Liver (tissue), 9 donors: Measurements from ENCODE around the gene DLL4. TPM values are rescaled to one million over a fixed set of nuclear protein-coding genes. Genes with fewer than 3 reads are reported as not detected.

Source experiments
- DNase-seq: peaks from one replicate; pipeline ENCODE4 v3.0.0-alpha.2; 2017; ENCODE audit warnings: low spot score
- H3K27ac ChIP-seq, 2 donors: one replicate each; pipeline ENCODE4 v1.7.0; 2013; ENCODE audit warnings: inconsistent platforms in 2 of 2, low read length in 2 of 2, control low read depth in 1 of 2, low read depth in 1 of 2, mild to moderate bottlenecking in 1 of 2
- H3K27me3 ChIP-seq, 4 donors: one replicate each; pipeline versions ENCODE4 v1.6.1 to v1.7.0; 2013; ENCODE audit warnings: low read length in 3 of 4, inconsistent platforms in 1 of 4, mild to moderate bottlenecking in 1 of 4, moderate library complexity in 1 of 4; ENCODE audit not compliant: control insufficient read depth in 4 of 4, insufficient read depth in 4 of 4
- H3K36me3 ChIP-seq, 4 donors: one replicate each; pipeline versions ENCODE4 v1.6.1 to v1.7.0; 2013; ENCODE audit warnings: low read length in 3 of 4, mild to moderate bottlenecking in 3 of 4, low read depth in 1 of 4, moderate library complexity in 1 of 4; ENCODE audit not compliant: control insufficient read depth in 4 of 4, insufficient read depth in 3 of 4
- H3K4me1 ChIP-seq, 4 donors: one replicate each; pipeline versions ENCODE4 v1.6.1 to v1.7.0; 2013; ENCODE audit warnings: low read length in 3 of 4, mild to moderate bottlenecking in 3 of 4, moderate library complexity in 1 of 4; ENCODE audit not compliant: control insufficient read depth in 4 of 4, insufficient read depth in 4 of 4
- H3K4me3 ChIP-seq, 3 donors: one replicate each; pipeline versions ENCODE4 v1.6.1 to v1.7.0; 2013; ENCODE audit warnings: low read length in 3 of 3, control low read depth in 1 of 3, low read depth in 1 of 3, mild to moderate bottlenecking in 1 of 3
- H3K9ac ChIP-seq, 2 donors: one replicate each; pipeline ENCODE4 v1.7.0; 2013; ENCODE audit warnings: low read length in 2 of 2, mild to moderate bottlenecking in 2 of 2, moderate library complexity in 2 of 2, control low read depth in 1 of 2, low read depth in 1 of 2
- H3K9me3 ChIP-seq, 4 donors: one replicate each; pipeline versions ENCODE4 v1.6.1 to v1.7.0; 2013; ENCODE audit warnings: low read length in 3 of 4; ENCODE audit not compliant: control insufficient read depth in 4 of 4
- EGR1 ChIP-seq, 2 donors: IDR thresholded peaks; 2 replicates each; pipeline ENCODE4 v1.6.1; 2016 to 2018; ENCODE audit warnings: antibody characterized with exemption in 2 of 2, low read depth in 2 of 2
- FOXA2 ChIP-seq: IDR thresholded peaks from 2 replicates; pipeline ENCODE4 v1.6.1; 2016; ENCODE audit warnings: antibody characterized with exemption
- GABPA ChIP-seq, 2 donors: IDR thresholded peaks in 1 of 2; conservative IDR thresholded peaks in 1 of 2; 2 replicates each; pipeline ENCODE4 v1.6.1; 2016; ENCODE audit warnings: antibody characterized with exemption in 2 of 2, mild to moderate bottlenecking in 1 of 2, moderate library complexity in 1 of 2
- HNF4A ChIP-seq, 2 donors: conservative IDR thresholded peaks; 2 replicates each; pipeline ENCODE4 v1.6.1; 2016; ENCODE audit warnings: antibody characterized with exemption in 2 of 2, mild to moderate bottlenecking in 2 of 2
- HNF4G ChIP-seq: IDR thresholded peaks from 2 replicates; pipeline ENCODE4 v1.6.1; 2016; ENCODE audit warnings: antibody characterized with exemption
- JUND ChIP-seq, 2 donors: IDR thresholded peaks; 2 replicates each; pipeline ENCODE4 v1.6.1; 2016; ENCODE audit warnings: antibody characterized with exemption in 2 of 2
- NR2F2 ChIP-seq: IDR thresholded peaks from 2 replicates; pipeline ENCODE4 v1.6.1; 2016; ENCODE audit warnings: antibody characterized with exemption
- SP1 ChIP-seq: IDR thresholded peaks from 2 replicates; pipeline ENCODE4 v1.6.1; 2018; ENCODE audit warnings: antibody characterized with exemption, mild to moderate bottlenecking
- TAF1 ChIP-seq: conservative IDR thresholded peaks from 2 replicates; pipeline ENCODE4 v1.6.1; 2016; ENCODE audit warnings: antibody characterized with exemption, mild to moderate bottlenecking
- YY1 ChIP-seq: IDR thresholded peaks from 2 replicates; pipeline ENCODE4 v1.6.1; 2016; ENCODE audit warnings: antibody characterized with exemption, mild to moderate bottlenecking
- whole genome bisulfite sequencing: extraction: QIAGEN DNeasy Blood & Tissue Kit; methylation state at CpG from one replicate; pipeline ENCODE4 v1.1.7; 2013; 5-methylcytosine and 5-hydroxymethylcytosine counted together
- polyA plus RNA-seq, 2 donors: library from polyadenylated mRNA; stranded (reverse) in 1 of 2; unstranded in 1 of 2; fragments of 200-250 nt in 1 of 2; fragments of >200 nt in 1 of 2; fragmentation: Nextera tagmentation in 1 of 2; extraction: Ambion mirVana in 1 of 2; gene quantifications; one replicate each; pipeline versions ENCODE4 v1.2.1 to v1.2.3, GENCODE V29; 2013 to 2015
- total RNA-seq, 2 donors: library from RNA; depleted of rRNA; stranded (reverse); fragments of >200 nt; gene quantifications; one replicate each; pipeline ENCODE4 v1.2.3, GENCODE V29; 2014
- TF ChIP-seq, protein P1 (sequence below): IDR thresholded peaks from 2 replicates; pipeline ENCODE4 v1.6.1; 2016; ENCODE audit warnings: antibody characterized with exemption
- TF ChIP-seq, protein P2 (sequence below): IDR thresholded peaks from 2 replicates; pipeline ENCODE4 v1.6.1; 2016; ENCODE audit warnings: antibody characterized with exemption, mild to moderate bottlenecking
- TF ChIP-seq, protein P3 (sequence below): IDR thresholded peaks from 2 replicates; pipeline ENCODE4 v1.6.1; 2016; ENCODE audit warnings: antibody characterized with exemption
- TF ChIP-seq, protein P4 (sequence below): fragments of 150-350 bp; IDR thresholded peaks from 2 replicates; pipeline ENCODE4 v1.5.1; 2017; ENCODE audit warnings: improper control_type of control experiment, low read depth, low read length; ENCODE audit not compliant: missing input control
- TF ChIP-seq, protein P5 (sequence below): IDR thresholded peaks from 2 replicates; pipeline ENCODE4 v1.6.1; 2016; ENCODE audit warnings: antibody characterized with exemption
- donor health status: healthy.
- donor health status: healthy.
- donor health status: healthy.
- donor health status: healthy.
- donor health status: healthy.

The DLL4 gene
- total and polyA plus RNA-seq, 4 donors, result 2.1 to 3.8 (median 3.0) TPM

DNA sequence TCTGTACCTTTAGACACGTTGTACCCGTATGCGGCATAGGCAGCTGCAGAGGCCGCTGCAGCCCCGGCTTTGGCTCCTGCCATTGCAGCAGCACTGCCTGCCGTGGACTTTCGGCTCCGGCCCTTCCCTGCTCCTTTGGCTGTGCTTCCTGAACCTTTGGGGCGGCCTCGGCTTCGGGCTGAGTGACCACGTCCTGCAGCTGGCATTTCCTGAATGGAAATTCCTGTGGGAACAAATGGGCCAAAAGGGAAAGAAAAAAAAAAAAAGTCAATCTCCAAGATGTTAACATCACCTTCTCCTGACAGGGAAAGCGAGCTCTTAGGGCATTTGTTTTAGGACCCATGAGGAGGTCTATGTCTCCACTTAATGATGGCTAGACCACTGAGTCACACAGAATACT, 53.7 kb downstream of the DLL4 start:
- 83% methylated on average over 13 of the region's 13 CpGs for WGBS
- no peak overlapping the region for H3K4me3 ChIP-seq
- H3K4me1 ChIP-seq, result no peaks in the 10 kb centered on the region
- DNase-seq, result no peak
- H3K9ac ChIP-seq, result no peak overlapping the region
- H3K36me3 ChIP-seq, result peaks cover 11 to 91% (median 82%) of the 10 kb centered on the region in 4 donors
- no peaks in the 10 kb centered on the region for H3K9me3 ChIP-seq
- H3K27ac ChIP-seq, result no peak overlapping the region
- TF ChIP-seq HNF4G, result no peak
- no peaks in the 10 kb centered on the region for H3K27me3 ChIP-seq

DNA sequence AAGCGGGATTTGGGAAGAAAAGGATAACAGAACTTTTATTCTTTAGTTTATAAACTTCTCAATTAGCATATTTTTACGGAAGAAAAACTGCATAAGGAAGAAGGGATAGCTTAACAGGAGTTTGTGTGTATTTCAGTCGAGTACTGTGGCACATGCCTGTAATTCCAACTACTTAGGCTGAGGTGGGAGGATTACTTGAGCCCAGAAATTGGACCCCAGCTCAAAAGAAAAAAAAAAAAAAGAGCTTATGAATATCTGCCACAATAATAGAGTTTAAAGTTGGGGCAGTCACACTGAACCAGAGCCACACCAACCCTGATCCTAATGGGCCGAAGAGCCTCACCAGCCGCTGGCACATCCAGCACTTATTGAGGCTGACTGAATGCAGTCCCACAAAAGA, 55.3 kb downstream of the DLL4 start:
- H3K36me3 ChIP-seq, result peaks cover 11 to 76% (median 70%) of the 10 kb centered on the region in 4 donors
- H3K9ac ChIP-seq, result no peak overlapping the region
- H3K4me3 ChIP-seq, result no peak overlapping the region
- no peak for DNase-seq
- TF ChIP-seq, protein P1, sequence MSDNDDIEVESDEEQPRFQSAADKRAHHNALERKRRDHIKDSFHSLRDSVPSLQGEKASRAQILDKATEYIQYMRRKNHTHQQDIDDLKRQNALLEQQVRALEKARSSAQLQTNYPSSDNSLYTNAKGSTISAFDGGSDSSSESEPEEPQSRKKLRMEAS, result no peak
- TF ChIP-seq, protein P2, sequence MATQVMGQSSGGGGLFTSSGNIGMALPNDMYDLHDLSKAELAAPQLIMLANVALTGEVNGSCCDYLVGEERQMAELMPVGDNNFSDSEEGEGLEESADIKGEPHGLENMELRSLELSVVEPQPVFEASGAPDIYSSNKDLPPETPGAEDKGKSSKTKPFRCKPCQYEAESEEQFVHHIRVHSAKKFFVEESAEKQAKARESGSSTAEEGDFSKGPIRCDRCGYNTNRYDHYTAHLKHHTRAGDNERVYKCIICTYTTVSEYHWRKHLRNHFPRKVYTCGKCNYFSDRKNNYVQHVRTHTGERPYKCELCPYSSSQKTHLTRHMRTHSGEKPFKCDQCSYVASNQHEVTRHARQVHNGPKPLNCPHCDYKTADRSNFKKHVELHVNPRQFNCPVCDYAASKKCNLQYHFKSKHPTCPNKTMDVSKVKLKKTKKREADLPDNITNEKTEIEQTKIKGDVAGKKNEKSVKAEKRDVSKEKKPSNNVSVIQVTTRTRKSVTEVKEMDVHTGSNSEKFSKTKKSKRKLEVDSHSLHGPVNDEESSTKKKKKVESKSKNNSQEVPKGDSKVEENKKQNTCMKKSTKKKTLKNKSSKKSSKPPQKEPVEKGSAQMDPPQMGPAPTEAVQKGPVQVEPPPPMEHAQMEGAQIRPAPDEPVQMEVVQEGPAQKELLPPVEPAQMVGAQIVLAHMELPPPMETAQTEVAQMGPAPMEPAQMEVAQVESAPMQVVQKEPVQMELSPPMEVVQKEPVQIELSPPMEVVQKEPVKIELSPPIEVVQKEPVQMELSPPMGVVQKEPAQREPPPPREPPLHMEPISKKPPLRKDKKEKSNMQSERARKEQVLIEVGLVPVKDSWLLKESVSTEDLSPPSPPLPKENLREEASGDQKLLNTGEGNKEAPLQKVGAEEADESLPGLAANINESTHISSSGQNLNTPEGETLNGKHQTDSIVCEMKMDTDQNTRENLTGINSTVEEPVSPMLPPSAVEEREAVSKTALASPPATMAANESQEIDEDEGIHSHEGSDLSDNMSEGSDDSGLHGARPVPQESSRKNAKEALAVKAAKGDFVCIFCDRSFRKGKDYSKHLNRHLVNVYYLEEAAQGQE, result no peak
- TF ChIP-seq FOXA2 (no peak), GABPA (IDR thresholded peaks at IDR 0.05 in 1 of 2, conservative IDR thresholded peaks at IDR 0.05 in 1 of 2) (no peak), HNF4G (no peak), TAF1 (no peak), NR2F2 (no peak), YY1 (no peak), EGR1 (IDR thresholded peaks at IDR 0.05; ENCODE audit: low read depth in 2 of 2) (no peak), JUND (IDR thresholded peaks at IDR 0.05) (no peak), SP1 (no peak), HNF4A (conservative IDR thresholded peaks at IDR 0.05) (no peak)
- TF ChIP-seq, protein P3, sequence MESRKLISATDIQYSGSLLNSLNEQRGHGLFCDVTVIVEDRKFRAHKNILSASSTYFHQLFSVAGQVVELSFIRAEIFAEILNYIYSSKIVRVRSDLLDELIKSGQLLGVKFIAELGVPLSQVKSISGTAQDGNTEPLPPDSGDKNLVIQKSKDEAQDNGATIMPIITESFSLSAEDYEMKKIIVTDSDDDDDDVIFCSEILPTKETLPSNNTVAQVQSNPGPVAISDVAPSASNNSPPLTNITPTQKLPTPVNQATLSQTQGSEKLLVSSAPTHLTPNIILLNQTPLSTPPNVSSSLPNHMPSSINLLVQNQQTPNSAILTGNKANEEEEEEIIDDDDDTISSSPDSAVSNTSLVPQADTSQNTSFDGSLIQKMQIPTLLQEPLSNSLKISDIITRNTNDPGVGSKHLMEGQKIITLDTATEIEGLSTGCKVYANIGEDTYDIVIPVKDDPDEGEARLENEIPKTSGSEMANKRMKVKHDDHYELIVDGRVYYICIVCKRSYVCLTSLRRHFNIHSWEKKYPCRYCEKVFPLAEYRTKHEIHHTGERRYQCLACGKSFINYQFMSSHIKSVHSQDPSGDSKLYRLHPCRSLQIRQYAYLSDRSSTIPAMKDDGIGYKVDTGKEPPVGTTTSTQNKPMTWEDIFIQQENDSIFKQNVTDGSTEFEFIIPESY, result no peak
- TF ChIP-seq, protein P4, sequence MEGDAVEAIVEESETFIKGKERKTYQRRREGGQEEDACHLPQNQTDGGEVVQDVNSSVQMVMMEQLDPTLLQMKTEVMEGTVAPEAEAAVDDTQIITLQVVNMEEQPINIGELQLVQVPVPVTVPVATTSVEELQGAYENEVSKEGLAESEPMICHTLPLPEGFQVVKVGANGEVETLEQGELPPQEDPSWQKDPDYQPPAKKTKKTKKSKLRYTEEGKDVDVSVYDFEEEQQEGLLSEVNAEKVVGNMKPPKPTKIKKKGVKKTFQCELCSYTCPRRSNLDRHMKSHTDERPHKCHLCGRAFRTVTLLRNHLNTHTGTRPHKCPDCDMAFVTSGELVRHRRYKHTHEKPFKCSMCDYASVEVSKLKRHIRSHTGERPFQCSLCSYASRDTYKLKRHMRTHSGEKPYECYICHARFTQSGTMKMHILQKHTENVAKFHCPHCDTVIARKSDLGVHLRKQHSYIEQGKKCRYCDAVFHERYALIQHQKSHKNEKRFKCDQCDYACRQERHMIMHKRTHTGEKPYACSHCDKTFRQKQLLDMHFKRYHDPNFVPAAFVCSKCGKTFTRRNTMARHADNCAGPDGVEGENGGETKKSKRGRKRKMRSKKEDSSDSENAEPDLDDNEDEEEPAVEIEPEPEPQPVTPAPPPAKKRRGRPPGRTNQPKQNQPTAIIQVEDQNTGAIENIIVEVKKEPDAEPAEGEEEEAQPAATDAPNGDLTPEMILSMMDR, result no peak
- TF ChIP-seq, protein P5, sequence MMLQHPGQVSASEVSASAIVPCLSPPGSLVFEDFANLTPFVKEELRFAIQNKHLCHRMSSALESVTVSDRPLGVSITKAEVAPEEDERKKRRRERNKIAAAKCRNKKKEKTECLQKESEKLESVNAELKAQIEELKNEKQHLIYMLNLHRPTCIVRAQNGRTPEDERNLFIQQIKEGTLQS, result no peak
- H3K27me3 ChIP-seq, result no peaks in the 10 kb centered on the region
- WGBS, result 99% methylated on average over 5 of the region's 5 CpGs
- no peaks in the 10 kb centered on the region for H3K9me3 ChIP-seq
- H3K27ac ChIP-seq, result no peak overlapping the region
- H3K4me1 ChIP-seq, result no peaks in the 10 kb centered on the region
